HCT116 (cell line): ENCODE results near the gene AVL9. TPM values are rescaled to one million over a fixed set of nuclear protein-coding genes. Genes with fewer than 3 reads are reported as not detected.

Experiments used
- ATAC-seq: fragments of 200-7000 bp; cut with Tn5 transposase; 2 replicates; pipeline ENCODE4 v1.9.1; 2020; ENCODE audit warnings: mild to moderate bottlenecking, moderate library complexity
- BruUV-seq: library from RNA; stranded (reverse); fragments of 400-500 nt; replicated peaks from 2 replicates; lab custom pipeline; 2021; lab: Mats Ljungman, UMichigan
- CTCF ChIA-PET: fragments of 300-600 bp; sonication (Branson Sonifier 250); formaldehyde crosslinking; loops from one replicate; lab custom pipeline; 2021; ENCODE audit warnings: antibody characterized with exemption; lab: Charles Lee
- POLR2A ChIA-PET: fragments of 300-600, 350-600 bp; sonication (Branson Sonifier 250); formaldehyde crosslinking; loops from one replicate; lab custom pipeline; 2021; ENCODE audit warnings: antibody characterized with exemption; lab: Charles Lee
- RAD21 ChIA-PET, 2 experiments: fragments of 300-600 bp; sonication (Branson Sonifier 250); formaldehyde crosslinking; loops; one replicate each; lab custom pipeline; 2023; ENCODE audit warnings: low total read pairs in 2 of 2; ENCODE audit not compliant: uncharacterized antibody in 2 of 2, unreplicated experiment in 2 of 2, low non-redundant PET in 1 of 2; lab: Charles Lee
- DNase-seq: peaks from one replicate; pipeline ENCODE4 v3.0.0-alpha.2; 2010; ENCODE audit warnings: low read depth, low spot score
- H2AFZ ChIP-seq: fragments of 200-600 bp; shearing (Covaris generic), sonication (generic); 2 replicates; pipeline ENCODE4 v1.6.1; 2017; ENCODE audit warnings: low read depth, mixed run types, mixed read lengths, antibody characterized with exemption, low read length; ENCODE audit not compliant: poor library complexity, severe bottlenecking
- H3K27ac ChIP-seq: 2 replicates; pipeline ENCODE4 v1.5.1; 2012; ENCODE audit warnings: low read depth, low read length
- H3K27me3 ChIP-seq: fragments of 200-600 bp; sonication (generic); 2 replicates; pipeline ENCODE4 v1.6.1; 2016; ENCODE audit warnings: mixed run types, low read length, mixed read lengths; ENCODE audit not compliant: insufficient read depth
- H3K36me3 ChIP-seq, 2 experiments: fragments of 200-500 bp in 1 of 2; fragments of 200-600 bp in 1 of 2; sonication (Bioruptor generic) in 1 of 2; sonication (generic) in 1 of 2; 2 replicates each; pipeline versions ENCODE4 v1.5.1 to v1.6.1; 2014 to 2016; ENCODE audit warnings: low read length in 2 of 2, inconsistent platforms in 1 of 2, mixed read lengths in 1 of 2, mixed run types in 1 of 2; ENCODE audit not compliant: insufficient read depth in 2 of 2, control insufficient read depth in 1 of 2
- H3K4me1 ChIP-seq, 2 experiments: fragments of 200-600 bp in 1 of 2; sonication (generic) in 1 of 2; 2 replicates each; pipeline versions ENCODE4 v1.5.1 to v1.6.1; 2012 to 2017; ENCODE audit warnings: low read length in 2 of 2, inconsistent platforms in 1 of 2, mild to moderate bottlenecking in 1 of 2, mixed read lengths in 1 of 2, mixed run types in 1 of 2, moderate library complexity in 1 of 2; ENCODE audit not compliant: insufficient read depth in 2 of 2, control insufficient read depth in 1 of 2
- H3K4me2 ChIP-seq: fragments of 200-600 bp; sonication (generic); 2 replicates; pipeline ENCODE4 v1.6.1; 2017; ENCODE audit warnings: mixed run types, low read length, mixed read lengths
- H3K4me3 ChIP-seq, 2 experiments: fragments of 200-600 bp in 1 of 2; sonication (generic) in 1 of 2; replicated peaks in 1 of 2; 2 replicates each; pipeline ENCODE4 v1.5.1; 2011 to 2016; ENCODE audit warnings: low read length in 2 of 2, control low read depth in 1 of 2, low read depth in 1 of 2, mild to moderate bottlenecking in 1 of 2, mixed read lengths in 1 of 2, mixed run types in 1 of 2
- H3K79me2 ChIP-seq: fragments of 200-600 bp; sonication (generic); 2 replicates; pipeline ENCODE4 v1.6.1; 2017; ENCODE audit warnings: mild to moderate bottlenecking, mixed run types, low read length, moderate library complexity, mixed read lengths; ENCODE audit not compliant: insufficient read depth
- H3K9ac ChIP-seq: fragments of 200-600 bp; sonication (generic); 2 replicates; pipeline ENCODE4 v1.6.1; 2016; ENCODE audit warnings: low read length, mixed read lengths
- H3K9me2 ChIP-seq: fragments of 200-600 bp; sonication (generic), shearing (Covaris generic); 2 replicates; pipeline ENCODE4 v1.6.1; 2017; ENCODE audit warnings: mixed run types, mild to moderate bottlenecking, moderate library complexity; ENCODE audit not compliant: insufficient read depth
- H3K9me3 ChIP-seq, 2 experiments: fragments of 200-500 bp in 1 of 2; fragments of 200-600 bp in 1 of 2; sonication (Bioruptor generic) in 1 of 2; sonication (generic) in 1 of 2; 2 replicates each; pipeline ENCODE4 v1.6.1; 2014 to 2017; ENCODE audit warnings: low read length in 2 of 2, mixed read lengths in 2 of 2, inconsistent platforms in 1 of 2, low read depth in 1 of 2, mild to moderate bottlenecking in 1 of 2, mixed run types in 1 of 2, moderate library complexity in 1 of 2; ENCODE audit not compliant: control insufficient read depth in 1 of 2, insufficient read depth in 1 of 2
- H4K20me1 ChIP-seq: fragments of 200-600 bp; sonication (generic), shearing (Covaris generic); 2 replicates; pipeline ENCODE4 v1.6.1; 2017; ENCODE audit warnings: mixed run types, mild to moderate bottlenecking, moderate library complexity; ENCODE audit not compliant: insufficient read depth
- CEBPB ChIP-seq: IDR thresholded peaks from 2 replicates; pipeline ENCODE4 v1.6.1; 2012; ENCODE audit warnings: low read depth
- EGR1 ChIP-seq: IDR thresholded peaks from 2 replicates; pipeline ENCODE4 v1.6.1; 2012; ENCODE audit warnings: low read depth
- ELF1 ChIP-seq: IDR thresholded peaks from 2 replicates; pipeline ENCODE4 v1.6.1; 2012; ENCODE audit warnings: low read depth, borderline replicate concordance
- EZH2 ChIP-seq: fragments of 200-600 bp; sonication (generic); IDR thresholded peaks from 2 replicates; pipeline ENCODE4 v1.6.1; 2017; ENCODE audit warnings: antibody characterized with exemption, mixed run types
- EZH2phosphoT487 ChIP-seq: fragments of 200-600 bp; IDR thresholded peaks from 2 replicates; pipeline ENCODE4 v1.6.1; 2018; ENCODE audit warnings: antibody characterized with exemption, borderline replicate concordance
- JUND ChIP-seq: IDR thresholded peaks from 2 replicates; pipeline ENCODE4 v1.6.1; 2012
- POLR2A ChIP-seq: IDR thresholded peaks from 2 replicates; pipeline ENCODE4 v1.7.0; 2011; ENCODE audit warnings: borderline replicate concordance; ENCODE audit not compliant: insufficient read depth, insufficient read length; ENCODE audit errors: extremely low read depth
- RAD21 ChIP-seq: IDR thresholded peaks from 2 replicates; pipeline ENCODE4 v1.6.1; 2012; ENCODE audit warnings: low read depth, mild to moderate bottlenecking
- SIN3A ChIP-seq: IDR thresholded peaks from 2 replicates; pipeline ENCODE4 v1.6.1; 2012; ENCODE audit warnings: low read depth
- SP1 ChIP-seq: IDR thresholded peaks from 2 replicates; pipeline ENCODE4 v1.6.1; 2012; ENCODE audit warnings: low read depth
- SRF ChIP-seq: IDR thresholded peaks from 2 replicates; pipeline ENCODE4 v1.6.1; 2012; ENCODE audit warnings: low read depth
- TCF7L2 ChIP-seq: IDR thresholded peaks from 2 replicates; pipeline ENCODE4 v1.7.0; 2011; ENCODE audit warnings: borderline replicate concordance, inconsistent platforms; ENCODE audit not compliant: insufficient read depth, insufficient read length; ENCODE audit errors: extremely low read depth
- ZFX ChIP-seq: fragments of 450-650 bp; IDR thresholded peaks from 2 replicates; pipeline ENCODE4 v1.6.1; 2017
- ZNF274 ChIP-seq: fragments of 200-500 bp; sonication (Bioruptor generic); IDR thresholded peaks from 2 replicates; pipeline ENCODE4 v1.6.1; 2014; ENCODE audit warnings: mild to moderate bottlenecking, low read depth, low read length, inconsistent platforms
- intact Hi-C: fragments of 100-400 bp; cut with micrococcal nuclease; formaldehyde crosslinking; loops from 2 replicates; pipeline ENCODE4 v1.10.0; 2022
- total RNA-seq: library from RNA; stranded (reverse); gene quantifications from one replicate; pipeline ENCODE4 v1.2.1, GENCODE V29; 2021; ENCODE audit not compliant: unreplicated experiment
- TF ChIP-seq, protein P1 (sequence below): IDR thresholded peaks from 2 replicates; pipeline ENCODE4 v1.6.1; 2012
- TF ChIP-seq, protein P2 (sequence below): IDR thresholded peaks from 2 replicates; pipeline ENCODE4 v1.6.1; 2012
- TF ChIP-seq, protein P3 (sequence below), 3 experiments: fragments of 200-600 bp in 1 of 3; sonication (generic) in 1 of 3; IDR thresholded peaks in 2 of 3; conservative IDR thresholded peaks in 1 of 3; 2 replicates each; pipeline ENCODE4 v1.5.1; 2012 to 2017; ENCODE audit warnings: low read depth in 2 of 3, low read length in 2 of 3, antibody characterized with exemption in 1 of 3, borderline replicate concordance in 1 of 3, control low read depth in 1 of 3, mild to moderate bottlenecking in 1 of 3, mixed read lengths in 1 of 3, mixed run types in 1 of 3, moderate library complexity in 1 of 3; ENCODE audit not compliant: insufficient read depth in 1 of 3
- TF ChIP-seq, protein P4 (sequence below): IDR thresholded peaks from 2 replicates; pipeline ENCODE4 v1.6.1; 2011; ENCODE audit warnings: mild to moderate bottlenecking, low read length, moderate library complexity; ENCODE audit not compliant: insufficient replicate concordance; ENCODE audit errors: extremely low read depth

AVL9 gene
- total RNA-seq, 1 experiment from 2014 or later = 89.0 TPM

DNA sequence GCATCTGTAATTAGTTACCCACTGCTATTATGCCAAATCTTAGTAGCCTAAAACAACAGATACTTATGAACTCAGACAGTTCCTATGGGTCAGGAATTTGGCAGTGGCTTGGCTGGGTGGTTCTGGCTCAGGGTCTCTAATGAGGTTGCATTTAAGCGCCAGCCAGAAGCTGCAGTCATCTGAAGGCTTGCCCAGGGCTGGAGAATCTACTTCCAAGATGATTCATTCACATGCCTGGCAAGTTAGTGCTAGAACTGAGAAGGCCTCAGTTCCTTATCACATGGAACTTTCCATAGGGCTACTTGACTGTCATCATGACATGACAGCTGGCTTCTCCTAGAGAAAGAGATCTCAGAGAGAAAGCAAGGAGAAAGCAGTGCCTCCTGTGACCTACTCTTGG is 121.3 kb downstream of the AVL9 start (continued):
- TF ChIP-seq SRF = peak; percentile 25; the same call in 1 of the 2 replicates
- TF ChIP-seq, all 23 proteins: peak for 7

DNA sequence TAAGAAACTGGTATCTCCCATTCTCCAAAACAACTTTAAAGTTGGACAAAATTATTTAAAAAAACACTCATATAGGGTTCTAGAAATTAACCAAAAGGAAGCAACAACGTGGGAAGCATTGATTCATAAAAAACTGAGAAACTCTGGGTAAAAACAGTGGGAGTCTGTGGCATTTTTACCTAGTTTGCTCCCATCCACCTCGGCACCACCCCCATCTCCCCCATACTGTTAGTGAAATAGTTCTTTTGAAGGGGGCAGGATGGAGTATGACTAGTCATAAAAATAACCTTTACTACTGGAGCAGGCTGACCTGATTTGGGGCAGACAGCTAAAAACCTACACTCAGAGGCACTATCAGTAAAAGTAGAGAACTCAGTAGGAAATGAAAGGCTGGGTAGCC is 123.2 kb downstream of the AVL9 start:
- TF ChIP-seq, protein P1, sequence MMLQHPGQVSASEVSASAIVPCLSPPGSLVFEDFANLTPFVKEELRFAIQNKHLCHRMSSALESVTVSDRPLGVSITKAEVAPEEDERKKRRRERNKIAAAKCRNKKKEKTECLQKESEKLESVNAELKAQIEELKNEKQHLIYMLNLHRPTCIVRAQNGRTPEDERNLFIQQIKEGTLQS = no peak
- no peak for TF ChIP-seq ELF1
- no peak for TF ChIP-seq ZFX
- TF ChIP-seq TCF7L2 = no peak
- TF ChIP-seq EGR1 = no peak
- TF ChIP-seq CEBPB = no peak
- TF ChIP-seq JUND = no peak
- TF ChIP-seq, protein P2, sequence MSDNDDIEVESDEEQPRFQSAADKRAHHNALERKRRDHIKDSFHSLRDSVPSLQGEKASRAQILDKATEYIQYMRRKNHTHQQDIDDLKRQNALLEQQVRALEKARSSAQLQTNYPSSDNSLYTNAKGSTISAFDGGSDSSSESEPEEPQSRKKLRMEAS = no peak
- TF ChIP-seq, protein P3, sequence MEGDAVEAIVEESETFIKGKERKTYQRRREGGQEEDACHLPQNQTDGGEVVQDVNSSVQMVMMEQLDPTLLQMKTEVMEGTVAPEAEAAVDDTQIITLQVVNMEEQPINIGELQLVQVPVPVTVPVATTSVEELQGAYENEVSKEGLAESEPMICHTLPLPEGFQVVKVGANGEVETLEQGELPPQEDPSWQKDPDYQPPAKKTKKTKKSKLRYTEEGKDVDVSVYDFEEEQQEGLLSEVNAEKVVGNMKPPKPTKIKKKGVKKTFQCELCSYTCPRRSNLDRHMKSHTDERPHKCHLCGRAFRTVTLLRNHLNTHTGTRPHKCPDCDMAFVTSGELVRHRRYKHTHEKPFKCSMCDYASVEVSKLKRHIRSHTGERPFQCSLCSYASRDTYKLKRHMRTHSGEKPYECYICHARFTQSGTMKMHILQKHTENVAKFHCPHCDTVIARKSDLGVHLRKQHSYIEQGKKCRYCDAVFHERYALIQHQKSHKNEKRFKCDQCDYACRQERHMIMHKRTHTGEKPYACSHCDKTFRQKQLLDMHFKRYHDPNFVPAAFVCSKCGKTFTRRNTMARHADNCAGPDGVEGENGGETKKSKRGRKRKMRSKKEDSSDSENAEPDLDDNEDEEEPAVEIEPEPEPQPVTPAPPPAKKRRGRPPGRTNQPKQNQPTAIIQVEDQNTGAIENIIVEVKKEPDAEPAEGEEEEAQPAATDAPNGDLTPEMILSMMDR (IDR thresholded peaks at IDR 0.05 in 2 of 3, conservative IDR thresholded peaks at IDR 0.05 in 1 of 3; ENCODE audit: borderline replicate concordance in 1 of 3, insufficient read depth in 1 of 3, low read depth in 2 of 3, low read length in 2 of 3) = no peak
- no peak for TF ChIP-seq RAD21
- TF ChIP-seq EZH2 = no peak
- TF ChIP-seq SRF = no peak
- no peak for TF ChIP-seq POLR2A
- no peak for TF ChIP-seq EZH2phosphoT487
- TF ChIP-seq, protein P4, sequence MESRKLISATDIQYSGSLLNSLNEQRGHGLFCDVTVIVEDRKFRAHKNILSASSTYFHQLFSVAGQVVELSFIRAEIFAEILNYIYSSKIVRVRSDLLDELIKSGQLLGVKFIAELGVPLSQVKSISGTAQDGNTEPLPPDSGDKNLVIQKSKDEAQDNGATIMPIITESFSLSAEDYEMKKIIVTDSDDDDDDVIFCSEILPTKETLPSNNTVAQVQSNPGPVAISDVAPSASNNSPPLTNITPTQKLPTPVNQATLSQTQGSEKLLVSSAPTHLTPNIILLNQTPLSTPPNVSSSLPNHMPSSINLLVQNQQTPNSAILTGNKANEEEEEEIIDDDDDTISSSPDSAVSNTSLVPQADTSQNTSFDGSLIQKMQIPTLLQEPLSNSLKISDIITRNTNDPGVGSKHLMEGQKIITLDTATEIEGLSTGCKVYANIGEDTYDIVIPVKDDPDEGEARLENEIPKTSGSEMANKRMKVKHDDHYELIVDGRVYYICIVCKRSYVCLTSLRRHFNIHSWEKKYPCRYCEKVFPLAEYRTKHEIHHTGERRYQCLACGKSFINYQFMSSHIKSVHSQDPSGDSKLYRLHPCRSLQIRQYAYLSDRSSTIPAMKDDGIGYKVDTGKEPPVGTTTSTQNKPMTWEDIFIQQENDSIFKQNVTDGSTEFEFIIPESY = no peak
- no peak for TF ChIP-seq SP1
- no peak for TF ChIP-seq SIN3A
- TF ChIP-seq ZNF274 = no peak
- ChIA-PET CTCF (no interaction called here), POLR2A (no interaction called here), RAD21 (no interaction called here)
- H3K4me3 ChIP-seq = no peak overlapping the region
- ATAC-seq (no peak), DNase-seq (no peak)
- H3K9me3 ChIP-seq = no peaks in the 10 kb centered on the region
- no peaks in the 10 kb centered on the region; the same call in 1 of the 2 replicates for H3K9me2 ChIP-seq
- peaks cover 5 to 22% of the 10 kb centered on the region in 2 experiments; a peak in 3 of 4 replicates for H3K4me1 ChIP-seq
- no peaks in the 10 kb centered on the region for H4K20me1 ChIP-seq
- no peak overlapping the region for H3K9ac ChIP-seq
- no TSS peak for BruUV-seq
- H3K27ac ChIP-seq = no peak overlapping the region
- intact Hi-C loops = no loop called here
- H3K27me3 ChIP-seq = no peaks in the 10 kb centered on the region
- H3K36me3 ChIP-seq = no peaks in the 10 kb centered on the region
- no peak overlapping the region for H2AFZ ChIP-seq
- H3K4me2 ChIP-seq = no peak overlapping the region
- no peaks in the 10 kb centered on the region for H3K79me2 ChIP-seq
